Omental fat pad (tissue), 4 donors: Measurements from ENCODE around the gene C11orf86. TPM values are rescaled to one million over a fixed set of nuclear protein-coding genes. Genes with fewer than 3 reads are reported as not detected.
"Not testable (repeated sequence)": the region's sequence is repeated elsewhere in the genome, so short reads cannot be mapped to it uniquely, and the experiment has no call there.

Experiments
- ATAC-seq: fragments of 150-250 bp; one replicate; pipeline ENCODE4 v1.9.1; 2016; ENCODE audit warnings: mild to moderate bottlenecking, moderate library complexity; ENCODE audit not compliant: low FRiP score
- DNase-seq: peaks from one replicate; pipeline ENCODE4 v3.0.0-alpha.2; 2019; ENCODE audit warnings: low spot score
- CTCF ChIP-seq, 3 donors: fragments of 450-650 bp; IDR thresholded peaks; one replicate each; pipeline ENCODE4 v1.5.1; 2016 to 2017; ENCODE audit warnings: antibody characterized with exemption in 3 of 3, mild to moderate bottlenecking in 3 of 3, moderate library complexity in 2 of 3
- total RNA-seq, 4 donors: library from RNA; depleted of rRNA; stranded (reverse); fragments of >200 nt; gene quantifications; one replicate each; pipeline ENCODE4 v1.1.0, GENCODE V29; 2016

C11orf86 gene
- total RNA-seq, 4 donors from 2014 or later = not detected

- DNase-seq (no peak), ATAC-seq (no peak)
- no peak for TF ChIP-seq CTCF (IDR thresholded peaks at IDR 0.05)
Observed at GRCh38 chr11:66956689-66957290, 18.3 kb upstream of the C11orf86 start.

DNA sequence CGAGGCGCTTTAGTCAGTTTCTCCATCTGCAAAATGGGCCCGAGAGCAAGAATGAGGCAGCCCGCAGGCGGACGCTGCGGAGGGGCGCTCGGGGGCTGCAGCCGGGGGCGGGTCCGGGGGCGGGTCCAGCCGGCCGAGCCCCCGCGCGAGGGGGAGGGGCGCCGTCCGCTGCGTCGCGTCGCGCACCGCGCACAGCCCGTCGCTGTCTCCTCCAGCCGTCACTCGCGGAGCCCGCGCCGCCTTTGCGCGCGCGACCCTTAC lies 17.2 kb upstream of the C11orf86 start:
- ATAC-seq = peak; percentile 16
- DNase-seq = no peak
- TF ChIP-seq CTCF (IDR thresholded peaks at IDR 0.05) = no peak

- no peak for TF ChIP-seq CTCF (IDR thresholded peaks at IDR 0.05)
- DNase-seq = peak; percentile 91
- ATAC-seq = peak; percentile 100
Observed at GRCh38 chr11:66958232-66958955, 16.7 kb upstream of the C11orf86 start, which contains the start of gene PC. Gene PC (minus strand): TSS chr11:66958383. CDS start chr11:66872159, 86,224 bp downstream.

DNA sequence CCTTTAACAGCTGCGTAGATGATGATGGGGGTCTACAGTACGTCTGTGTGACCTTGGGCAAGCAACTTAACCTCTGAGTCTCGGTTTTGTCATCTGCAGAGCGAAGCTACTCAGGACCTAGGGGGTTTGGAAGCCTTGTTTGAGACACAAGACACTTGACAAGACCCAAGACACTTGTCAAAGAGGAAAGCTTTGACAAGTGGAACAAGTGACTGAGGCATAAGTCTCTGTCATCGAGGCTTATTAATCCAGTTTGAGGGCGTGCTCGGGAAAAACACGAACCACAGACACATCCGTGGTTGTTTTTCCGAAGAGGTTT lies 16.2 kb upstream of the C11orf86 start:
- DNase-seq (no peak), ATAC-seq (no peak)
- TF ChIP-seq CTCF (IDR thresholded peaks at IDR 0.05) = no peak

DNA sequence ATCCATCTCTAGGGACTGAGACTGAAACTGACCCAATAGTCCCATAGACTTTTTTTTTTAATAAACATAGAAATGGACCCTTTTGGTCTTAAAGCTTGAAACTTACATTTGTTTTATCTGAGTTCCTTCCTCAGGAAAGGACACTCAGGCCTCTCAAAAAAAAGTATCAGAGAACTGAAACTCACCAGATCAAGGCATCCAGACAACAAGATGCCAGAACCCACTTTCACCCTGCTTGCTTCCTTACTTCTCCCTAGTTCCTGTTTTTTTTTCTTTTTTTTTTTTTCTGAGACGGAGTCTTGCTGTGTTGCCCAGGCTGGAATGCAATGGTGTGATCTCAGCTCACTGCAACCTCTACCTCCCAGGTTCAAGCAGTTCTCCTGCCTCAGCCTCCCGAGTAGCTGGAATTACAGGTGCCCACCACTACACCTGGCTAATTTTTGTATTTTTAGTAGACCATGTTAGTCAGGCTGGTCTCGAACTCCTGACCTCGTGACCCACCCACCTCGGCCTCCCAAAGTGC lies 13.4 kb upstream of the C11orf86 start:
- ATAC-seq, DNase-seq: not testable (repeated sequence)

DNA sequence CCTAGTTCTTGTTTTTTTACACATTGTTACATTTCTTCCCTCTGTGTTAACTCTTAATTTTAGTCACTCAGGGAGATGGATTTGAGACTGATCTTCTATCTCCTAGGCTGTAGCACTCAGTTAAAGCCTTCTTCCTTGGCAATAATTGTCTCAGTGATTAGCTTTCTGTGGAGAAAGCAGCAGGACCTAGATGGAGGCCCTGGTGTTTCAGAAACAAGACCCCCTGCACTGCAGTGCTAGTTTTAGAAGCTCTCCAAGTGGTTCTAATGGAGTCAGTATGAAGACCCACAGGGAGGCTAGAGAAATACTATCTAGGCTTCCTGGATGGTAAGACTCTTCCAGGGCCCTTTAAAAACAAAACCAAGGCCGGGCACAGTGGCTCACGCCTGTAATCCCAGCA lies 12.9 kb upstream of the C11orf86 start:
- ATAC-seq (no peak), DNase-seq (no peak)
- TF ChIP-seq CTCF (IDR thresholded peaks at IDR 0.05) = no peak

DNA sequence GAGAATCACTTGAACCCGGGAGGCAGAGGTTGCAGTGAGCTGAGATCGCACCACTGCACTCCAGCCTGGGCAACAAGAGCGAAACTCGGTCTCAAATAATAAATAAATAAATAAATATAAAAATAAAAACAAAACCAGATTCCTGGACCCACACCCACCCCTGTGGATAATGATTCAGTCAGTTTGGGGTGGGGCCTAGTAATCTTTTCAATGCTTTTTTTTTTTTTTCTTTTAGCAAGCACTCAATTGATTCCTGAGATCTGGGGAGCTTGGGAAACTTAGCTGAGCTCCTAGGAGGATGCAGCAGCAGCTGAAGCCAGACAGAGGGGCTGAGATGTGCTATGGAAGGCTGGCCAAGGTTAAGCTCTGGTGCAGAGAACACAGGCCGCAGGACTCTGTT lies 12.3 kb upstream of the C11orf86 start:
- TF ChIP-seq CTCF (IDR thresholded peaks at IDR 0.05) = no peak
- no peak for ATAC-seq
- DNase-seq = no peak
